ENCODE results near the gene GALNT9. TPM values are rescaled to one million over a fixed set of nuclear protein-coding genes. Genes with fewer than 3 reads are reported as not detected.
"Not testable (repeated sequence)": the region's sequence is repeated elsewhere in the genome, so short reads cannot be mapped to it uniquely, and the experiment has no call there.

The GALNT9 gene
- total RNA-seq, 2 experiments from 2014 or later: not detected

GRCh38 chr12:132197581-132198354 is 131.6 kb downstream of the GALNT9 start:
- Mint-ChIP-seq H3K36me3 (ENCODE audit: low read depth) (peaks cover 3% of the 10 kb centered on the region), H3K27ac (no peak overlapping the region), H3K4me1 (no peaks in the 10 kb centered on the region), H3K27me3 (no peaks in the 10 kb centered on the region), H3K4me3 (no peak overlapping the region), H3K9me3 (peaks cover 16% of the 10 kb centered on the region)
- ChIA-PET POLR2A (no interaction called here), CTCF (no interaction called here)
- DNase-seq: no peak

GRCh38 chr12:132196873-132197390 is 132.5 kb downstream of the GALNT9 start:
- DNase-seq: no peak
- Mint-ChIP-seq H3K4me1 (no peaks in the 10 kb centered on the region), H3K27me3 (no peaks in the 10 kb centered on the region), H3K27ac (no peak overlapping the region), H3K9me3 (peaks cover 16% of the 10 kb centered on the region), H3K4me3 (no peak overlapping the region), H3K36me3 (ENCODE audit: low read depth) (peaks cover 3% of the 10 kb centered on the region)
- ChIA-PET CTCF (interaction anchor here (1.5 kb wide), 1 partner anchor 364 kb away, joined by 4 read pairs; no protein-coding TSS in a partner anchor), POLR2A (interaction anchor here (0.6 kb wide), 1 partner anchor 300 kb away, joined by 3 read pairs; no protein-coding TSS in a partner anchor)

GRCh38 chr12:132196038-132196872 is 133.1 kb downstream of the GALNT9 start:
- H3K36me3 Mint-ChIP-seq (ENCODE audit: low read depth): peaks cover 3% of the 10 kb centered on the region
- H3K9me3 Mint-ChIP-seq: peaks cover 16% of the 10 kb centered on the region
- no peaks in the 10 kb centered on the region for H3K4me1 Mint-ChIP-seq
- no peaks in the 10 kb centered on the region for H3K27me3 Mint-ChIP-seq
- H3K27ac Mint-ChIP-seq: no peak overlapping the region
- CTCF ChIA-PET: interaction anchor here (1.5 kb wide), 1 partner anchor 365 kb away, joined by 4 read pairs; no protein-coding TSS in a partner anchor
- POLR2A ChIA-PET: no interaction called here
- no peak for DNase-seq
- no peak overlapping the region for H3K4me3 Mint-ChIP-seq

GRCh38 chr12:132195242-132195641 is 134.1 kb downstream of the GALNT9 start:
- H3K27ac Mint-ChIP-seq; H3K4me3 Mint-ChIP-seq; H3K27me3 Mint-ChIP-seq; H3K36me3 Mint-ChIP-seq (ENCODE audit: low read depth); H3K4me1 Mint-ChIP-seq; POLR2A ChIA-PET; DNase-seq; CTCF ChIA-PET: not testable (repeated sequence)
- H3K9me3 Mint-ChIP-seq: peaks cover 16% of the 10 kb centered on the region

GRCh38 chr12:132194556-132194955 is 134.8 kb downstream of the GALNT9 start:
- no peak overlapping the region for H3K4me3 Mint-ChIP-seq
- CTCF ChIA-PET: interaction anchor here (0.7 kb wide), 1 partner anchor 9 kb away, joined by 3 read pairs; no protein-coding TSS in a partner anchor
- H3K27me3 Mint-ChIP-seq: no peaks in the 10 kb centered on the region
- H3K9me3 Mint-ChIP-seq: peaks cover 16% of the 10 kb centered on the region
- peaks cover 2% of the 10 kb centered on the region for H3K4me1 Mint-ChIP-seq
- POLR2A ChIA-PET: no interaction called here
- no peak for DNase-seq
- H3K27ac Mint-ChIP-seq: no peak overlapping the region
- H3K36me3 Mint-ChIP-seq (ENCODE audit: low read depth): peaks cover 3% of the 10 kb centered on the region

GRCh38 chr12:132194056-132194455 is 135.3 kb downstream of the GALNT9 start:
- CTCF ChIA-PET: interaction anchor here (0.7 kb wide), 1 partner anchor 8 kb away, joined by 3 read pairs; no protein-coding TSS in a partner anchor

GRCh38 chr12:132191715-132192553 is 137.5 kb downstream of the GALNT9 start:
- Mint-ChIP-seq H3K27me3 (no peaks in the 10 kb centered on the region), H3K4me3 (no peak overlapping the region), H3K4me1 (peaks cover 15% of the 10 kb centered on the region), H3K36me3 (ENCODE audit: low read depth) (peaks cover 14% of the 10 kb centered on the region), H3K27ac (no peak overlapping the region), H3K9me3 (peaks cover 16% of the 10 kb centered on the region)
- POLR2A ChIA-PET: no interaction called here
- no peak for DNase-seq
- CTCF ChIA-PET: interaction anchor here (0.7 kb wide), 1 partner anchor 17 kb away, joined by 4 read pairs; no protein-coding TSS in a partner anchor

More at GRCh38 chr12:132194056-132194455, 135.3 kb downstream of the GALNT9 start:
- POLR2A ChIA-PET: no interaction called here
- DNase-seq: no peak
- H3K9me3 Mint-ChIP-seq: peaks cover 16% of the 10 kb centered on the region
- H3K36me3 Mint-ChIP-seq (ENCODE audit: low read depth): peaks cover 6% of the 10 kb centered on the region
- H3K27ac Mint-ChIP-seq: no peak overlapping the region
- no peak overlapping the region for H3K4me3 Mint-ChIP-seq
- peaks cover 7% of the 10 kb centered on the region for H3K4me1 Mint-ChIP-seq
- no peaks in the 10 kb centered on the region for H3K27me3 Mint-ChIP-seq

- ChIA-PET POLR2A (no interaction called here), CTCF (interaction anchor here (0.7 kb wide), 1 partner anchor 18 kb away, joined by 4 read pairs; no protein-coding TSS in a partner anchor)
- peak overlapping the region; percentile 72 for H3K27ac Mint-ChIP-seq
- no peak for DNase-seq
- peaks cover 24% of the 10 kb centered on the region for H3K4me1 Mint-ChIP-seq
- H3K4me3 Mint-ChIP-seq: peak overlapping the region; percentile 90
- H3K9me3 Mint-ChIP-seq: peaks cover 16% of the 10 kb centered on the region
- H3K27me3 Mint-ChIP-seq: no peaks in the 10 kb centered on the region
- H3K36me3 Mint-ChIP-seq (ENCODE audit: low read depth): peaks cover 17% of the 10 kb centered on the region
Observed at GRCh38 chr12:132190834-132191500, 138.4 kb downstream of the GALNT9 start.

GRCh38 chr12:132190012-132190755 is 139.2 kb downstream of the GALNT9 start:
- Mint-ChIP-seq H3K36me3 (ENCODE audit: low read depth) (peaks cover 22% of the 10 kb centered on the region), H3K27me3 (no peaks in the 10 kb centered on the region), H3K4me1 (peaks cover 32% of the 10 kb centered on the region), H3K27ac (peak overlapping the region; percentile 93), H3K9me3 (peaks cover 18% of the 10 kb centered on the region), H3K4me3 (peak overlapping the region; percentile 90)
- ChIA-PET CTCF (interaction anchor here (1.3 to 1.4 kb wide), 3 partner anchors 29 to 43 kb away, joined by 3 to 5 read pairs (median 4); no protein-coding TSS in a partner anchor), POLR2A (no interaction called here)
- no peak for DNase-seq

GRCh38 chr12:132189378-132190011 is 139.9 kb downstream of the GALNT9 start:
- DNase-seq: peak; percentile 95
- POLR2A ChIA-PET: no interaction called here
- Mint-ChIP-seq H3K4me3 (peak overlapping the region; percentile 90), H3K9me3 (peaks cover 15% of the 10 kb centered on the region), H3K36me3 (ENCODE audit: low read depth) (peaks cover 25% of the 10 kb centered on the region), H3K27ac (peak overlapping the region; percentile 93), H3K27me3 (no peaks in the 10 kb centered on the region), H3K4me1 (peaks cover 34% of the 10 kb centered on the region)
- CTCF ChIA-PET: interaction anchor here (1.3 to 1.4 kb wide), 4 partner anchors 10 to 42 kb away, joined by 3 to 5 read pairs (median 4); no protein-coding TSS in a partner anchor

- Mint-ChIP-seq H3K27ac (peak overlapping the region; percentile 93), H3K4me3 (peak overlapping the region; percentile 90), H3K27me3 (peaks cover 4% of the 10 kb centered on the region), H3K4me1 (peaks cover 38% of the 10 kb centered on the region), H3K9me3 (peaks cover 9% of the 10 kb centered on the region), H3K36me3 (ENCODE audit: low read depth) (peaks cover 25% of the 10 kb centered on the region)
- ChIA-PET POLR2A (no interaction called here), CTCF (interaction anchor here (1.3 to 1.4 kb wide), 4 partner anchors 10 to 42 kb away, joined by 3 to 5 read pairs (median 4); no protein-coding TSS in a partner anchor)
- DNase-seq: no peak
Observed at GRCh38 chr12:132188916-132189325, 140.5 kb downstream of the GALNT9 start.

Data from activated CD4-positive, alpha-beta T cell treated with anti-CD3 and anti-CD28 coated beads, Interleukin-2, amount 10 ng/mL, durations not matched to agents 7 days and 5 days (primary cell).